ACC112 (cell line): ENCODE data around the gene FKBP10.
"Not testable (repeated sequence)": the region's sequence is repeated elsewhere in the genome, so short reads cannot be mapped to it uniquely, and the experiment has no call there.

Source experiments
- H2AFZ ChIP-seq: fragments of 200-600 bp; sonication (generic); one replicate; pipeline ENCODE4 v1.6.0; 2017; ENCODE audit warnings: antibody characterized with exemption, low read length; ENCODE audit not compliant: unreplicated experiment
- H3K27ac ChIP-seq: fragments of 200-600 bp; sonication (generic); 2 replicates; pipeline ENCODE4 v1.5.1; 2014; ENCODE audit warnings: low read depth, mild to moderate bottlenecking, antibody characterized with exemption, low read length, moderate library complexity
- H3K27me3 ChIP-seq: fragments of 200-600 bp; sonication (generic); 2 replicates; pipeline ENCODE4 v1.6.1; 2014; ENCODE audit warnings: mild to moderate bottlenecking, antibody characterized with exemption, low read length, moderate library complexity, mixed read lengths; ENCODE audit not compliant: insufficient read depth
- H3K36me3 ChIP-seq: fragments of 200-600 bp; sonication (generic); 2 replicates; pipeline ENCODE4 v1.6.1; 2016; ENCODE audit warnings: mild to moderate bottlenecking, antibody characterized with exemption, low read length, moderate library complexity, mixed read lengths; ENCODE audit not compliant: insufficient read depth
- H3K4me1 ChIP-seq: fragments of 200-600 bp; sonication (generic); one replicate; pipeline ENCODE4 v1.6.1; 2016; ENCODE audit warnings: low read length, mixed read lengths; ENCODE audit not compliant: insufficient read depth, unreplicated experiment, control insufficient read depth
- H3K4me3 ChIP-seq: fragments of 200-600 bp; sonication (generic); 2 replicates; pipeline ENCODE4 v1.5.1; 2014; ENCODE audit warnings: mild to moderate bottlenecking, low read depth, low read length
- H3K79me2 ChIP-seq: fragments of 200-600 bp; sonication (generic); one replicate; pipeline ENCODE4 v1.6.0; 2016; ENCODE audit warnings: low read length; ENCODE audit not compliant: control insufficient read depth, unreplicated experiment, insufficient read depth

Gene FKBP10

DNA sequence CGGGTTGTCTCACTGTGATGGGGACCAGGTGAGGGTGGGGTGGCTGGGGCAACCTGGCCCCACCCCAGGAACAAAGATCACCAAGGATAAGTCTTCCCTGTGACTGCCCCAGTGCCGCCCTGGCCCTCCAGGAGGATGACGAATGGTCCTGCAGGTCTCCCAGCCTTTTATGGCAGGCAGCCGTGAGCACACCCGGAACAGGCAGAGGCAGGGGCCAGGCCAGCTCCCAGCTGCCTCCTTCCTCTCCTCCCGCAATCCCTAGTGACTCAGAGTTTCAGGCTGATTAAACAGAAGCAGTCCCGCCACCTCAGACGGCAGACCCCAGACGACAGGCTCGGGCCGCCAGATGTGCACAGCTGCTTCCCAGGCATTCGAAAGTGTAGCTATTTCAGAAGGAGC, 39.6 kb upstream of the FKBP10 start:
- Histone ChIP-seq H3K79me2 (no peaks in the 10 kb centered on the region), H3K4me3 (no peak overlapping the region), H3K36me3 (no peaks in the 10 kb centered on the region), H3K4me1 (peaks cover 14% of the 10 kb centered on the region), H3K27ac (no peak overlapping the region), H3K27me3 (no peaks in the 10 kb centered on the region), H2AFZ (no peak overlapping the region)

- Histone ChIP-seq H3K27me3 (no peaks in the 10 kb centered on the region), H3K27ac (no peak overlapping the region), H3K4me3 (no peak overlapping the region), H2AFZ (no peak overlapping the region), H3K79me2 (no peaks in the 10 kb centered on the region), H3K4me1 (peaks cover 14% of the 10 kb centered on the region), H3K36me3 (no peaks in the 10 kb centered on the region)
These were observed 39.0 kb upstream of the FKBP10 start for GRCh38 chr17:41773731-41774193.

GRCh38 chr17:41775394-41776226, 37.2 kb upstream of the FKBP10 start:
- no peak overlapping the region for H3K4me3 ChIP-seq
- H2AFZ ChIP-seq = no peak overlapping the region
- H3K4me1 ChIP-seq = peaks cover 14% of the 10 kb centered on the region
- no peaks in the 10 kb centered on the region for H3K27me3 ChIP-seq
- H3K27ac ChIP-seq = no peak overlapping the region
- H3K79me2 ChIP-seq = no peaks in the 10 kb centered on the region
- no peaks in the 10 kb centered on the region for H3K36me3 ChIP-seq

- H3K27me3 ChIP-seq, H2AFZ ChIP-seq, H3K79me2 ChIP-seq, H3K36me3 ChIP-seq, H3K27ac ChIP-seq, H3K4me3 ChIP-seq: not testable (repeated sequence)
- peaks cover 14% of the 10 kb centered on the region for H3K4me1 ChIP-seq
These were observed 36.4 kb upstream of the FKBP10 start for GRCh38 chr17:41776262-41776900.

DNA sequence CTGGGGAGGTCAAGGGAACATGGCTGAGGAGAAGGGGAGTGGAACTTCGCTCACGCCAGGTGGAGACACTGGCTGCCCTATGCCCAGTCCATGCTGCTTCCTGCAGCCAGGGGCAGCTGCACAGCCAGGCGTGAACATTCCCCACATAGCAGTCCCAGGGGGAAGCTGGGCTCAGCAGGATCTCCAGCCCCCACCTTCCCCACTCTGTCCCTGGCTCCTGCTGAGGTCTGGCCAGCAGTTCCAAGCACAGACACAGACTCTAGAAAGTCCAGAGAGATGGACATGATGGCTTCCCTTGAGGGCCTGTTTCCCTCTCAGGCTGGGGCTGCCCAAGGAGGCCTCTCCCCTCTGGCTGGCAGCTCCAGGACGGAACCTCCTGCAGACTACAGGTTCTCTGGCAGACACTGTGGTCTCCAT, 35.6 kb upstream of the FKBP10 start:
- Histone ChIP-seq H3K79me2 (no peaks in the 10 kb centered on the region), H3K27me3 (no peaks in the 10 kb centered on the region), H3K27ac (peak overlapping the region; percentile 80), H2AFZ (peak overlapping the region; percentile 9), H3K4me1 (peaks cover 14% of the 10 kb centered on the region), H3K36me3 (no peaks in the 10 kb centered on the region), H3K4me3 (no peak overlapping the region)

DNA sequence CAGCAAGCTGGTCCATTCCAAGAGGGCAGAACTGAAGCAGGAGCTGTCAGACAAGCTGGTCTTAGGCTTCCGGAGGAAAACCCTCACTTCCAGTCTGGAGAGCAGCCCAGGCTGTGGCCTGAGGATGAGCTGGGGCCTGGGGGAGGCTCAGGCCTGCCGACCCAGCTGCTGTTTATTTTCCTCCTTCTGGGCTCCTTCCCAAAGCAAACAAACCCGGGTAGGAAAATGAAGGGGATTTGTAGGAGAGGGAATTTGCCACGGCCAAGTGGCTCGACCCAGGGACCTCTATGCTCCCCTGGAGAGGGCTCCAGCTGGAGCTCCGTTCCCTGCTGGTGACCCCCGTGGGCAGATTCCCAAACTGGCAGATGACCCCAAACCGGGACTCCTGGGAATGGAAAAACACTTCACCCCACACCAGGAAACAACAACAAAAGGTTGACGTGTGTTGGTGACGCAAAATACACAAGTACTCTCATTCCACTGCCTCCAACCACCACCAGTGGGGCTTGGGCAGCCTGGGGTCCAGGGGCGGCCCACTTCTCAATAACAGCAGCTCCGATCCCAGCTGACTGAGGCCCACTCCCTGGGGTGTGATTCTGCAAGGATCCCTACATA, 35.1 kb upstream of the FKBP10 start:
- Histone ChIP-seq H2AFZ (peak overlapping the region; percentile 9), H3K36me3 (no peaks in the 10 kb centered on the region), H3K27ac (peak overlapping the region; percentile 80), H3K27me3 (no peaks in the 10 kb centered on the region), H3K79me2 (no peaks in the 10 kb centered on the region), H3K4me1 (peaks cover 14% of the 10 kb centered on the region), H3K4me3 (no peak overlapping the region)

DNA sequence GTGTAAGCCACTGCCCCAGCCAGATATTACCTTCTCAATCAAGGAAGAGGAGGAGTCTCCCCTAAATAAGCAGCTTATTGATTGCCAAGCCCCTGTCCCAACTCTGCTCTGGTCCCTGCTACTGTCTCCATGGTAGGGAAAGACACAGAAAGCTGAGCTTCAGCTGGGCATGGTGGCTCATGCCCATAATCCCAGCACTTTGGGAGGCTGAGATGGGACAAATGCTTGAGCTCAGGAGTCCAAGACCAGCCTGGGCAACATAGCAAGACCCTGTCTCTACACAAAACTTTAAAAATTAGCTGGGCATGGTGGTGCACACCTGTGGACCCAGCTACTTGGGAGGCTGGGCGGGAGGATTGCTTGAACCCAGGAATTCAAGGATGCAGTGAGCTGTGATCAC, 32.9 kb upstream of the FKBP10 start:
- Histone ChIP-seq H3K79me2 (no peaks in the 10 kb centered on the region), H3K36me3 (no peaks in the 10 kb centered on the region)

DNA sequence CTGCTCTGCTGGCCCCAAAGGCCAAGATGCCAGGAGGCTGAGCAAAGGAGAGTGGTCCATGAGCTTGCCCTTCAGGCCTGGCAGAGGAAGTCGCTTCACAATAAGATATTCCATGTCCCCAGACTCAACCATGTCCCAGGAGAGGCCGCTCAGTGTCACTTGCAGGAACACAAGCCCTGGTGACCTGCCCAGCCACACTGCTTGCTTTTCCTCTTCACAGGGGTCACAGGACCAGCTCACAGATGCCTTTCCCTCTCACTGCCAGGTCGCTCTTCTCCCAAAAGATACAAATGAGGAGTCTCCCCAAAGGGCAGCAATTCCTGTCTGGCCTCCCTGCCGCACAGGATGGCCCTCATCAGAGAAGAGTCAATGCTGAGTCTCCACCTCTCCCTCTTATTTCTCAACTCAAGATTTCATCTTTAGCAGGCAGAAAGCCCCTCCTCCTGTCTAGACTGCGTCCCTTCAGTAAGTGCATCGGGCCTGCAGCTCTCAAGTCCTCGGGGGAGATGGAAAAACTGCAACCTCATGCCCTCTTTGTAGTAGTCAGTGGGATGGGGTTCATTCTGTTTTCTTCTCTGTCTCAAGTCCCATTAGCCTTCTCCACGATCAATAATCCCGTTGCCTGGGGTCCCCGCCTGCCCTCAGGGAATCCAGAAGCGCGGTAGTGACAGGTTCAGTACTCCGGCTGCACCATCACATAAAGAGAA, 31.2 kb upstream of the FKBP10 start:
- no peak overlapping the region for H2AFZ ChIP-seq
- H3K4me1 ChIP-seq = peaks cover 14% of the 10 kb centered on the region
- peaks cover 14% of the 10 kb centered on the region for H3K27me3 ChIP-seq
- no peak overlapping the region for H3K27ac ChIP-seq
- no peaks in the 10 kb centered on the region for H3K79me2 ChIP-seq
- no peaks in the 10 kb centered on the region for H3K36me3 ChIP-seq
- H3K4me3 ChIP-seq = no peak overlapping the region

More for the DNA sequence above, 32.9 kb upstream of the FKBP10 start:
- H3K27me3 ChIP-seq = no peaks in the 10 kb centered on the region
- no peak overlapping the region for H3K4me3 ChIP-seq
- H3K27ac ChIP-seq = no peak overlapping the region
- no peak overlapping the region for H2AFZ ChIP-seq
- H3K4me1 ChIP-seq = peaks cover 14% of the 10 kb centered on the region

DNA sequence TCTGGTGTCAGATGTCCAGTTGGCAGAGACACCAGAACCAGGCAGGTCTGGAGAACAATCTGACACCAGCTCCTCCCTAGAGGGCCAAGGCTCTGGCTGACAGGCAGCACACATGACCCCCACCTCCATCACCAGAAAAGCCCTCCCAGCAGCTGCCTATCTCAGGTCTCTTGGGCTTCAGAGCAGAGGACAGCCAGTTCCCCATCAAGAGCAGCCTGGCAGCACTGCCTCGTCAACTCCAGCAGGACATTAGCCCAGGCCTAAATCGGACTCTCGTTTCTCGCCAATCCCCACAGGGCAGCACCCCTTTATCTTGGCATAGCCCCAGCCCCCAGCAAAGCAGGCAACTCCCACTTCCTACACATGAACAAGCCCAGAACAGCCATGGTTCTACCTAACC, 30.7 kb upstream of the FKBP10 start:
- no peaks in the 10 kb centered on the region for H3K36me3 ChIP-seq
- peaks cover 11% of the 10 kb centered on the region for H3K4me1 ChIP-seq
- no peak overlapping the region for H3K4me3 ChIP-seq
- H3K27me3 ChIP-seq = peaks cover 17% of the 10 kb centered on the region
- no peak overlapping the region for H2AFZ ChIP-seq
- H3K79me2 ChIP-seq = no peaks in the 10 kb centered on the region
- no peak overlapping the region for H3K27ac ChIP-seq

- H3K79me2 ChIP-seq = no peaks in the 10 kb centered on the region
These were observed 28.5 kb upstream of the FKBP10 start for GRCh38 chr17:41784207-41784744.

More at GRCh38 chr17:41784207-41784744, 28.5 kb upstream of the FKBP10 start:
- Histone ChIP-seq H3K4me1 (no peaks in the 10 kb centered on the region), H3K4me3 (no peak overlapping the region), H3K36me3 (no peaks in the 10 kb centered on the region), H3K27ac (no peak overlapping the region), H3K27me3 (peaks cover 20% of the 10 kb centered on the region), H2AFZ (no peak overlapping the region)
